HepG2 (cell line): Measurements from ENCODE around the gene PBX4. TPM values are rescaled to one million over a fixed set of nuclear protein-coding genes. Genes with fewer than 3 reads are reported as not detected.

ENCODE experiments used
- ATAC-seq: fragments of 200-7000 bp; cut with Tn5 transposase; 3 replicates; pipeline ENCODE4 v1.9.1; 2020; ENCODE audit warnings: mild to moderate bottlenecking, moderate library complexity
- BruUV-seq: library from RNA; stranded (reverse); fragments of 400-500 nt; replicated peaks from 2 replicates; lab custom pipeline; 2021; lab: Mats Ljungman, UMichigan
- CTCF ChIA-PET: fragments of 300-600 bp; formaldehyde crosslinking; extraction: SDS; loops from one replicate; lab custom pipeline; 2021; ENCODE audit warnings: low total read pairs, inconsistent platforms, low intra/inter-chr PET ratio; lab: Yijun Ruan, JAX
- POLR2A ChIA-PET: fragments of 350-600 bp; sonication (Branson Sonifier 250); formaldehyde crosslinking; loops from one replicate; lab custom pipeline; 2020; ENCODE audit warnings: antibody characterized with exemption, inconsistent platforms; lab: Yijun Ruan, JAX
- DNase-seq: peaks from one replicate; pipeline ENCODE4 v3.0.0-alpha.2; 2015; ENCODE audit warnings: low spot score
- FAIRE-seq: peaks from 3 replicates; lab custom pipeline; 2011; peaks lifted over from hg19 to GRCh38; lab: Jason Lieb, UNC
- H2AFZ ChIP-seq: one replicate; pipeline ENCODE4 v1.6.1; 2011; ENCODE audit warnings: low read length, inconsistent platforms
- H3K27ac ChIP-seq: fragments of 300-600 bp; 3 replicates; pipeline ENCODE4 v1.8.0; 2011; ENCODE audit warnings: mixed run types, mild to moderate bottlenecking, mixed read lengths, low read length, inconsistent platforms; ENCODE audit not compliant: insufficient read depth; ENCODE audit errors: extremely low read length
- H3K27me3 ChIP-seq, 2 experiments: fragments of 200-600 bp in 1 of 2; 2 replicates in 1 of 2; 3 replicates in 1 of 2; pipeline versions ENCODE4 v1.6.0 to v1.8.0; 2011; ENCODE audit warnings: low read length in 2 of 2, mild to moderate bottlenecking in 2 of 2, moderate library complexity in 2 of 2, inconsistent platforms in 1 of 2; ENCODE audit not compliant: insufficient read depth in 2 of 2, control insufficient read depth in 1 of 2
- H3K36me3 ChIP-seq, 2 experiments: fragments of 200-600 bp in 1 of 2; replicated peaks in 1 of 2; 2 replicates in 1 of 2; 3 replicates in 1 of 2; pipeline versions ENCODE4 v1.5.1 to v1.8.0; 2011; ENCODE audit warnings: low read length in 2 of 2, inconsistent platforms in 1 of 2; ENCODE audit not compliant: insufficient read depth in 2 of 2, control insufficient read depth in 1 of 2
- H3K4me1 ChIP-seq: 2 replicates; pipeline ENCODE4 v1.5.1; 2012; ENCODE audit warnings: low read length, inconsistent platforms; ENCODE audit not compliant: insufficient read depth
- H3K4me2 ChIP-seq: 2 replicates; pipeline ENCODE4 v1.6.0; 2011; ENCODE audit warnings: low read depth, low read length, inconsistent platforms
- H3K4me3 ChIP-seq, 3 experiments: fragments of 200-600 bp in 1 of 3; sonication (generic), shearing (Covaris generic) in 1 of 3; replicated peaks in 1 of 3; 2 replicates each; pipeline ENCODE4 v1.5.1; 2011 to 2016; ENCODE audit warnings: low read length in 3 of 3, inconsistent platforms in 2 of 3, low read depth in 2 of 3, mild to moderate bottlenecking in 2 of 3, control low read depth in 1 of 3, mixed read lengths in 1 of 3; ENCODE audit not compliant: insufficient read depth in 1 of 3
- H3K79me2 ChIP-seq: one replicate; pipeline ENCODE4 v1.6.1; 2011; ENCODE audit warnings: low read length, inconsistent platforms; ENCODE audit not compliant: insufficient read depth
- H3K9ac ChIP-seq: 2 replicates; pipeline ENCODE4 v1.6.0; 2011; ENCODE audit warnings: mild to moderate bottlenecking, low read depth, low read length, inconsistent platforms; ENCODE audit not compliant: insufficient read depth
- H3K9me3 ChIP-seq: 2 replicates; pipeline ENCODE4 v1.5.1; 2012; ENCODE audit warnings: mild to moderate bottlenecking, low read length
- H4K20me1 ChIP-seq: 2 replicates; pipeline ENCODE4 v1.6.0; 2011; ENCODE audit warnings: inconsistent platforms, mild to moderate bottlenecking, low read length, moderate library complexity; ENCODE audit not compliant: insufficient read depth
- DNMT1 ChIP-seq: sonication (generic); formaldehyde crosslinking; IDR thresholded peaks from 2 replicates; pipeline ENCODE4 v1.5.1; 2020; ENCODE audit warnings: mild to moderate bottlenecking, missing genetic modification reagents
- PHF8 ChIP-seq: sonication (generic); formaldehyde crosslinking; IDR thresholded peaks from 2 replicates; pipeline ENCODE4 v1.5.0; 2020; ENCODE audit warnings: missing genetic modification reagents
- SMARCC2 ChIP-seq: fragments of 450-650 bp; IDR thresholded peaks from 2 replicates; pipeline ENCODE4 v1.6.1; 2017; ENCODE audit warnings: antibody characterized with exemption, mild to moderate bottlenecking
- TFAP4 ChIP-seq: sonication (generic); IDR thresholded peaks from 2 replicates; pipeline ENCODE4 v1.6.1; 2016; ENCODE audit warnings: low read depth, borderline replicate concordance
- THAP8 ChIP-seq: sonication (generic); formaldehyde crosslinking; IDR thresholded peaks from 2 replicates; pipeline ENCODE4 v1.5.1; 2020; ENCODE audit warnings: missing genetic modification reagents, mild to moderate bottlenecking, borderline replicate concordance
- ZNF280B ChIP-seq: sonication (generic); formaldehyde crosslinking; IDR thresholded peaks from 2 replicates; pipeline ENCODE4 v1.5.0; 2020; ENCODE audit warnings: missing genetic modification reagents, mild to moderate bottlenecking, borderline replicate concordance
- ZNF335 ChIP-seq: sonication (generic); formaldehyde crosslinking; IDR thresholded peaks from 2 replicates; pipeline ENCODE4 v1.4.0; 2020; ENCODE audit warnings: missing genetic modification reagents
- ZNF337 ChIP-seq: sonication (generic); formaldehyde crosslinking; IDR thresholded peaks from 2 replicates; pipeline ENCODE4 v1.5.1; 2020; ENCODE audit warnings: missing genetic modification reagents, low read depth, mild to moderate bottlenecking, borderline replicate concordance
- ZNF367 ChIP-seq: sonication (generic); formaldehyde crosslinking; IDR thresholded peaks from 2 replicates; pipeline ENCODE4 v1.4.0; 2020; ENCODE audit warnings: missing genetic modification reagents, borderline replicate concordance
- ZNF547 ChIP-seq: sonication (generic); formaldehyde crosslinking; IDR thresholded peaks from 2 replicates; pipeline ENCODE4 v1.5.1; 2020; ENCODE audit warnings: mild to moderate bottlenecking, missing genetic modification reagents
- ZNF607 ChIP-seq: sonication (generic); formaldehyde crosslinking; IDR thresholded peaks from 2 replicates; pipeline ENCODE4 v1.5.1; 2020; ENCODE audit warnings: missing genetic modification reagents, mild to moderate bottlenecking, borderline replicate concordance
- ZNF609 ChIP-seq: sonication (generic); formaldehyde crosslinking; IDR thresholded peaks from 2 replicates; pipeline ENCODE4 v1.4.0; 2020; ENCODE audit warnings: mild to moderate bottlenecking, missing genetic modification reagents, borderline replicate concordance
- ZNF790 ChIP-seq: sonication (generic); formaldehyde crosslinking; IDR thresholded peaks from 2 replicates; pipeline ENCODE4 v1.8.0; 2022; ENCODE audit warnings: missing genetic modification reagents, mild to moderate bottlenecking, borderline replicate concordance
- WGBS: methylation state at CpG from one replicate; pipeline ENCODE4 v1.1.6; 2017; ENCODE audit warnings: low lambda C conversion rate; 5-methylcytosine and 5-hydroxymethylcytosine counted together
- in situ Hi-C: cut with HindIII; loops from 2 replicates; pipeline ENCODE4 v1.10.0; 2017; ENCODE audit warnings: low pct_unique_long_range_greater_than_20kb; ENCODE audit not compliant: extremely low pct_ligation_motif_present
- intact Hi-C: fragments of 100-400 bp; cut with micrococcal nuclease; formaldehyde crosslinking; loops from one replicate; pipeline ENCODE4 v1.10.0; 2022; ENCODE audit not compliant: unreplicated experiment
- polyA plus RNA-seq, 8 experiments: library from polyadenylated mRNA; depleted of rRNA in 3 of 8; stranded (reverse) in 7 of 8; unstranded in 1 of 8; fragments of >200 nt; fragmentation: Illumina TruSeq in 4 of 8; extraction: Trizol in 4 of 8; gene quantifications; 2 replicates each; pipeline versions ENCODE4 v1.2.1 to v1.2.3, GENCODE V29; 2011 to 2016; ENCODE audit warnings: low read depth in 4 of 8, missing spikeins in 1 of 8, mixed read lengths in 1 of 8; ENCODE audit not compliant: insufficient read depth in 1 of 8
- total RNA-seq, 5 experiments: library from RNA; depleted of rRNA; stranded (reverse); fragments of >200 nt; fragmentation: Illumina TruSeq; extraction: Trizol; gene quantifications; 2 replicates each; pipeline ENCODE4 v1.2.3, GENCODE V29; 2016; ENCODE audit warnings: low read depth in 1 of 5

The PBX4 gene
- total and polyA plus RNA-seq, 2 of the 13 experiments (the other 11 are each of a cell fraction or from before 2014, with no cell fraction given): not detected

- H2AFZ ChIP-seq: no peak overlapping the region
- no peaks in the 10 kb centered on the region for H3K36me3 ChIP-seq
- ATAC-seq: no peak
- H3K4me1 ChIP-seq: no peaks in the 10 kb centered on the region
- POLR2A ChIA-PET: no interaction called here
- no peak overlapping the region for H3K27ac ChIP-seq
- in situ Hi-C loops: loop anchor here (25.0 kb wide), 1 partner anchor 1009 kb away; the partner anchor contains the start of gene ZNF737
- H3K9ac ChIP-seq: no peak overlapping the region
- BruUV-seq: no TSS peak
- no peak for DNase-seq
- no peaks in the 10 kb centered on the region for H3K9me3 ChIP-seq
- 67% methylated on average over 7 of the region's 10 CpGs for WGBS
- no peak overlapping the region for H3K4me3 ChIP-seq
- FAIRE-seq: no peak
- peaks cover 3 to 41% of the 10 kb centered on the region in 2 experiments; a peak in 4 of 5 replicates for H3K27me3 ChIP-seq
- no peak overlapping the region for H3K4me2 ChIP-seq
- CTCF ChIA-PET: interaction anchor here (1.0 to 2.0 kb wide), 2 partner anchors 22 to 90 kb away, joined by 3 to 4 read pairs; partner anchors contain the start of gene GMIP
- intact Hi-C loops: no loop called here
- TF ChIP-seq ZNF607 (CRISPR knock-in tag) (no peak), TFAP4 (no peak), DNMT1 (CRISPR knock-in tag) (no peak), SMARCC2 (no peak), ZNF547 (CRISPR knock-in tag) (no peak), PHF8 (no peak), ZNF609 (CRISPR knock-in tag) (no peak), ZNF280B (no peak), ZNF790 (CRISPR knock-in tag) (no peak), ZNF337 (CRISPR knock-in tag) (no peak), ZNF367 (no peak), ZNF335 (CRISPR knock-in tag) (no peak), THAP8 (CRISPR knock-in tag) (no peak)
- H3K79me2 ChIP-seq: no peaks in the 10 kb centered on the region
- H4K20me1 ChIP-seq: no peaks in the 10 kb centered on the region
Measured at GRCh38 chr19:19553670-19554069, 64.8 kb downstream of the PBX4 start.
